Measurements from ENCODE around the gene PIGQ.

DNA sequence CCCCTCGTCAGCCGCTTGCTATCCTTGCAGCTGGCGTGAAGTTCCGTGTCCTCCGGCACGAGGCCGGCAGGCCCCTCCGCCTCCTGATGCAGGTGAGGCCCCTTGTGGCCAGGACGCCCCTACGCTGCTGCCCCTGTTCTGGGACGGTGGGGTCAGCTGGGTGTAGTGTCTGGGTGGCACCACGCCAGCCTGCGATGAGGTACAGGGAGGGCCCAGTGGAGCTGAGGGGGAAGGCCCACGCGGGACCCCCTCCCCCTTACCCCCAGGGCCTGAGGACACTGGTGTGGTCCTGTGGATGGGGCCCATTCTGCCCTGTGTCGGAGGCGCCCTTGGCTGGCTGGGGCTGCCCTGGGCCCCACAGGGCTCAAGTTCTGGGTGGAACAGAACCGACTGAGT lies 12.4 kb downstream of the PIGQ start:
- TF ChIP-seq, protein P1, sequence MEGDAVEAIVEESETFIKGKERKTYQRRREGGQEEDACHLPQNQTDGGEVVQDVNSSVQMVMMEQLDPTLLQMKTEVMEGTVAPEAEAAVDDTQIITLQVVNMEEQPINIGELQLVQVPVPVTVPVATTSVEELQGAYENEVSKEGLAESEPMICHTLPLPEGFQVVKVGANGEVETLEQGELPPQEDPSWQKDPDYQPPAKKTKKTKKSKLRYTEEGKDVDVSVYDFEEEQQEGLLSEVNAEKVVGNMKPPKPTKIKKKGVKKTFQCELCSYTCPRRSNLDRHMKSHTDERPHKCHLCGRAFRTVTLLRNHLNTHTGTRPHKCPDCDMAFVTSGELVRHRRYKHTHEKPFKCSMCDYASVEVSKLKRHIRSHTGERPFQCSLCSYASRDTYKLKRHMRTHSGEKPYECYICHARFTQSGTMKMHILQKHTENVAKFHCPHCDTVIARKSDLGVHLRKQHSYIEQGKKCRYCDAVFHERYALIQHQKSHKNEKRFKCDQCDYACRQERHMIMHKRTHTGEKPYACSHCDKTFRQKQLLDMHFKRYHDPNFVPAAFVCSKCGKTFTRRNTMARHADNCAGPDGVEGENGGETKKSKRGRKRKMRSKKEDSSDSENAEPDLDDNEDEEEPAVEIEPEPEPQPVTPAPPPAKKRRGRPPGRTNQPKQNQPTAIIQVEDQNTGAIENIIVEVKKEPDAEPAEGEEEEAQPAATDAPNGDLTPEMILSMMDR (conservative IDR thresholded peaks at IDR 0.05; ENCODE audit: low read depth in 2 of 2): 0 out of 4 replicates have a peak, but pooled peaks of 1 of the 2 experiments have one; percentile 3
- TF ChIP-seq EZH2phosphoT487 (IDR thresholded peaks at IDR 0.05; ENCODE audit: unreplicated experiment): no peak
- TF ChIP-seq POLR2AphosphoS5 (IDR thresholded peaks at IDR 0.05; ENCODE audit: low read depth): no peak
- TF ChIP-seq STAT1 (IDR thresholded peaks at IDR 0.05; ENCODE audit: unreplicated experiment): no peak
- TF ChIP-seq EZH2 (IDR thresholded peaks at IDR 0.05; ENCODE audit: low read depth, unreplicated experiment): no peak
- TF ChIP-seq JUNB (IDR thresholded peaks at IDR 0.05; ENCODE audit: unreplicated experiment): no peak
- no peak for TF ChIP-seq ZNF331 (CRISPR knock-in tag; IDR thresholded peaks at IDR 0.05; ENCODE audit: low read depth)
- TF ChIP-seq, protein P2, sequence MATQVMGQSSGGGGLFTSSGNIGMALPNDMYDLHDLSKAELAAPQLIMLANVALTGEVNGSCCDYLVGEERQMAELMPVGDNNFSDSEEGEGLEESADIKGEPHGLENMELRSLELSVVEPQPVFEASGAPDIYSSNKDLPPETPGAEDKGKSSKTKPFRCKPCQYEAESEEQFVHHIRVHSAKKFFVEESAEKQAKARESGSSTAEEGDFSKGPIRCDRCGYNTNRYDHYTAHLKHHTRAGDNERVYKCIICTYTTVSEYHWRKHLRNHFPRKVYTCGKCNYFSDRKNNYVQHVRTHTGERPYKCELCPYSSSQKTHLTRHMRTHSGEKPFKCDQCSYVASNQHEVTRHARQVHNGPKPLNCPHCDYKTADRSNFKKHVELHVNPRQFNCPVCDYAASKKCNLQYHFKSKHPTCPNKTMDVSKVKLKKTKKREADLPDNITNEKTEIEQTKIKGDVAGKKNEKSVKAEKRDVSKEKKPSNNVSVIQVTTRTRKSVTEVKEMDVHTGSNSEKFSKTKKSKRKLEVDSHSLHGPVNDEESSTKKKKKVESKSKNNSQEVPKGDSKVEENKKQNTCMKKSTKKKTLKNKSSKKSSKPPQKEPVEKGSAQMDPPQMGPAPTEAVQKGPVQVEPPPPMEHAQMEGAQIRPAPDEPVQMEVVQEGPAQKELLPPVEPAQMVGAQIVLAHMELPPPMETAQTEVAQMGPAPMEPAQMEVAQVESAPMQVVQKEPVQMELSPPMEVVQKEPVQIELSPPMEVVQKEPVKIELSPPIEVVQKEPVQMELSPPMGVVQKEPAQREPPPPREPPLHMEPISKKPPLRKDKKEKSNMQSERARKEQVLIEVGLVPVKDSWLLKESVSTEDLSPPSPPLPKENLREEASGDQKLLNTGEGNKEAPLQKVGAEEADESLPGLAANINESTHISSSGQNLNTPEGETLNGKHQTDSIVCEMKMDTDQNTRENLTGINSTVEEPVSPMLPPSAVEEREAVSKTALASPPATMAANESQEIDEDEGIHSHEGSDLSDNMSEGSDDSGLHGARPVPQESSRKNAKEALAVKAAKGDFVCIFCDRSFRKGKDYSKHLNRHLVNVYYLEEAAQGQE (IDR thresholded peaks at IDR 0.05; ENCODE audit: unreplicated experiment): no peak
- TF ChIP-seq CREB1 (CRISPR knock-in tag; IDR thresholded peaks at IDR 0.05; ENCODE audit: low read depth): no peak

Measured in GM23338 (cell line).